A549 (cell line): ENCODE data around the gene RPLP2.

Source experiments
- NR3C1 ChIP-seq: fragments of >200 bp; sonication (Bioruptor Twin); formaldehyde crosslinking; IDR thresholded peaks from 3 replicates; pipeline ENCODE4 v1.6.1; 2017
- TP53 ChIP-seq: fragments of 250-450 bp; sonication (Bioruptor Pico); IDR thresholded peaks from 2 replicates; pipeline ENCODE4 v1.5.0; 2021; ENCODE audit warnings: mild to moderate bottlenecking, moderate library complexity
- TF ChIP-seq, protein P1 (sequence below): fragments of >200 bp; sonication (Bioruptor Twin); formaldehyde crosslinking; IDR thresholded peaks from 3 replicates; pipeline ENCODE4 v1.5.1; 2016

DNA sequence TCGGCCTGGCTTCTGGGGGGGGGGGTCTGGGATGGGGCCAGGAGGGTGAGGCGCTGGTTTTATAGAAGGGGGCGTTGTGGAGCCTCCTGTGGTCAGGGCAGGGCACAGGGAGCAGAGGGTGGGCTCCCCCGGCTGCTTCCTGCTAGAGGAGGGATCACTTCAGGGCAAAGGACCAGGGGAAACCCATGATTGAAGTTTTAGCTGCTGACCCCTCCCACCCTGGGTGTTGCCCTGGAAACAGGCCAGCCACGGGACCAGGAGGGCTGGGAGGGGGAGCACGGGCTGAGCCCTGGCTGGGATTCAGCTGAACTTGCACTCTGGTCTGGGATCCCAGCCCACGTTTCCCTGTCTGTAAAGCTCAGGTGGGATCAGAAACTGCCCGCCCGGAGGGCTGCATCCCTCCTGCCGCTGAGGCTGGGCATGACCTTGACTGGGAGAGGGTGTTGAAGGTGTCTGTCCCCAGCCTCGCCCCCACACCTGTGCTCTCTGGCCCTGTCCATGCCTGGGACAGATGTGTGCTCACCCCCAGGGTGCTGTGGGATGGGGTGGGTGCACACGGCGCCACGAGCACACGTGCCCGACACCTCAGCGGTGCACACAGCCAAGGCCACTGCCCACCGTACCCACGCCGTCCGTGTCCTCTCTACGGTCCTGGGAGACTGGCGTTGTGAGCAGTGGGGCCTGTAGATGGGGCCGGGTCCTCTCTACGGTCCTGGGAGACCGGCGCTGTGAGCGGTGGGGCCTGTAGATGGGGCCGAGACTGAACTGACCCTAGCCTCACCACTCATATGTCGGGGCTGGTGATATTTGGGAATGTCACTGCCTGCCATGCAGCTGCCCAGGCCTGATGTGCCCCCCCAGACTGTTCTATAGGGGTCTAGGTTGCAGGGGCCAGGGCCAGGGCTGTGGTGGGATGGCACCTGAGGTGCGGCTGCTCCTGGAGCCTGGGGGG, 35.2 kb downstream of the RPLP2 start:
- TF ChIP-seq TP53 (CRISPR knock-in tag) (no peak), NR3C1 (no peak)
- TF ChIP-seq, protein P1, sequence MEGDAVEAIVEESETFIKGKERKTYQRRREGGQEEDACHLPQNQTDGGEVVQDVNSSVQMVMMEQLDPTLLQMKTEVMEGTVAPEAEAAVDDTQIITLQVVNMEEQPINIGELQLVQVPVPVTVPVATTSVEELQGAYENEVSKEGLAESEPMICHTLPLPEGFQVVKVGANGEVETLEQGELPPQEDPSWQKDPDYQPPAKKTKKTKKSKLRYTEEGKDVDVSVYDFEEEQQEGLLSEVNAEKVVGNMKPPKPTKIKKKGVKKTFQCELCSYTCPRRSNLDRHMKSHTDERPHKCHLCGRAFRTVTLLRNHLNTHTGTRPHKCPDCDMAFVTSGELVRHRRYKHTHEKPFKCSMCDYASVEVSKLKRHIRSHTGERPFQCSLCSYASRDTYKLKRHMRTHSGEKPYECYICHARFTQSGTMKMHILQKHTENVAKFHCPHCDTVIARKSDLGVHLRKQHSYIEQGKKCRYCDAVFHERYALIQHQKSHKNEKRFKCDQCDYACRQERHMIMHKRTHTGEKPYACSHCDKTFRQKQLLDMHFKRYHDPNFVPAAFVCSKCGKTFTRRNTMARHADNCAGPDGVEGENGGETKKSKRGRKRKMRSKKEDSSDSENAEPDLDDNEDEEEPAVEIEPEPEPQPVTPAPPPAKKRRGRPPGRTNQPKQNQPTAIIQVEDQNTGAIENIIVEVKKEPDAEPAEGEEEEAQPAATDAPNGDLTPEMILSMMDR = no peak
